Glutamatergic neuron (in vitro differentiated cells): Measurements from ENCODE around the gene ABTB2. TPM values are rescaled to one million over a fixed set of nuclear protein-coding genes. Genes with fewer than 3 reads are reported as not detected.
A peak's percentile ranks its signal among the peaks of the same experiment; 100 is the strongest.

Experiments used
- DNase-seq: peaks from one replicate; pipeline ENCODE4 v3.0.0; 2022
- H3K27ac Mint-ChIP-seq: one replicate; pipeline ENCODE4 v1.8.0; 2020; ENCODE audit warnings: mild to moderate bottlenecking, mixed read lengths, inconsistent platforms; ENCODE audit not compliant: unreplicated experiment
- H3K27me3 Mint-ChIP-seq: one replicate; pipeline ENCODE4 v1.8.0; 2020; ENCODE audit warnings: mild to moderate bottlenecking, moderate library complexity, mixed read lengths, inconsistent platforms; ENCODE audit not compliant: unreplicated experiment
- H3K36me3 Mint-ChIP-seq: one replicate; pipeline ENCODE4 v1.8.0; 2020; ENCODE audit warnings: mild to moderate bottlenecking, mixed read lengths, inconsistent platforms; ENCODE audit not compliant: unreplicated experiment
- H3K4me1 Mint-ChIP-seq: one replicate; pipeline ENCODE4 v1.8.0; 2020; ENCODE audit warnings: mild to moderate bottlenecking, low read depth, mixed read lengths, inconsistent platforms; ENCODE audit not compliant: unreplicated experiment
- H3K4me3 Mint-ChIP-seq: one replicate; pipeline ENCODE4 v1.8.0; 2020; ENCODE audit warnings: mild to moderate bottlenecking, mixed read lengths, inconsistent platforms; ENCODE audit not compliant: unreplicated experiment
- H3K9me3 Mint-ChIP-seq: one replicate; pipeline ENCODE4 v1.8.0; 2020; ENCODE audit warnings: mild to moderate bottlenecking, moderate library complexity, mixed read lengths, inconsistent platforms; ENCODE audit not compliant: unreplicated experiment
- CTCF ChIP-seq: fragments of 200-600 bp; sonication (generic); IDR thresholded peaks from one replicate; pipeline ENCODE4 v1.5.0; 2021; ENCODE audit not compliant: partially characterized antibody, unreplicated experiment
- total RNA-seq: library from RNA; stranded (reverse); fragmentation: NEBNext Ultra II Directional; extraction: Animal tissue kit (Norgen Biotek cat#: 25700); gene quantifications from one replicate; pipeline ENCODE4 v1.2.1, GENCODE V29; 2021; ENCODE audit not compliant: unreplicated experiment

ABTB2 gene
- total RNA-seq, 1 donor from 2014 or later = 9.3 TPM

GRCh38 chr11:34197256-34197655 lies 160.6 kb downstream of the ABTB2 start:
- Mint-ChIP-seq H3K27me3 (peaks cover 2% of the 10 kb centered on the region), H3K4me1 (peaks cover 6% of the 10 kb centered on the region), H3K9me3 (peaks cover 3% of the 10 kb centered on the region), H3K4me3 (no peak overlapping the region), H3K36me3 (no peaks in the 10 kb centered on the region), H3K27ac (no peak overlapping the region)
- TF ChIP-seq CTCF = no peak
- DNase-seq = no peak

- H3K4me3 Mint-ChIP-seq = no peak overlapping the region
- DNase-seq = no peak
- TF ChIP-seq CTCF = no peak
- H3K27ac Mint-ChIP-seq = no peak overlapping the region
- peaks cover 6% of the 10 kb centered on the region for H3K4me1 Mint-ChIP-seq
- peaks cover 3% of the 10 kb centered on the region for H3K9me3 Mint-ChIP-seq
- H3K36me3 Mint-ChIP-seq = no peaks in the 10 kb centered on the region
- H3K27me3 Mint-ChIP-seq = peaks cover 2% of the 10 kb centered on the region
Observed at GRCh38 chr11:34194576-34195335, 163.1 kb downstream of the ABTB2 start.

GRCh38 chr11:34192481-34193401 lies 165.1 kb downstream of the ABTB2 start:
- Mint-ChIP-seq H3K27me3 (peaks cover 2% of the 10 kb centered on the region), H3K9me3 (no peaks in the 10 kb centered on the region), H3K36me3 (no peaks in the 10 kb centered on the region), H3K27ac (peak overlapping the region; percentile 44), H3K4me1 (peaks cover 6% of the 10 kb centered on the region), H3K4me3 (no peak overlapping the region)
- TF ChIP-seq CTCF = no peak
- DNase-seq = no peak

GRCh38 chr11:34191578-34191977 lies 166.2 kb downstream of the ABTB2 start:
- Mint-ChIP-seq H3K27me3 (peaks cover 2% of the 10 kb centered on the region), H3K4me1 (peaks cover 11% of the 10 kb centered on the region), H3K9me3 (no peaks in the 10 kb centered on the region), H3K4me3 (no peak overlapping the region), H3K27ac (no peak overlapping the region), H3K36me3 (no peaks in the 10 kb centered on the region)
- TF ChIP-seq CTCF = no peak
- DNase-seq = no peak
